ENCODE measurements around the gene HS2ST1. TPM values are rescaled to one million over a fixed set of nuclear protein-coding genes. Genes with fewer than 3 reads are reported as not detected.

The HS2ST1 gene
- total RNA-seq, 3 donors from 2014 or later: 20.9 to 24.5 (median 21.7) TPM

DNA sequence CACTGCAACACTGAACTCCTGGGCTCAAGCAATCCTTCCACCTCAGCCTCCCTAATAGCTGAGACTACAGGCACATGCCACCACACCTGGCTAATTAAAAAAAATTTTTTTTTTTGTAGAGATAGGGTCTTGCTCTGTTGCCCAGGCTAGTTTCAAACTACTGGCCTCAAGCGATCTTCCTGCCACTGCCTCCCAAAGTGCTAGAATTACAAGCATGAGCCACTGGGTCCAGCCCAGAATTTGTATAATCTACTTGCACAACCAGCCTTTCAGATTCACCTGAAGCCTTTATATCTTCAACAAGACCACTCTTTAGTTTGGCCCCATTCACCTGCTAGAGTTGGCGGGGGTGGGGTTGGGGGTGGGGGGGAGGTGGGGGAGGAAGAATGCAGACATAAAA lies 232.6 kb downstream of the HS2ST1 start:
- Histone ChIP-seq H3K4me3 (no peak overlapping the region), H3K36me3 (ENCODE audit: low read depth) (no peaks in the 10 kb centered on the region), H3K4me1 (ENCODE audit: low read depth) (peaks cover 6% of the 10 kb centered on the region), H3K9me3 (no peaks in the 10 kb centered on the region)
- DNase-seq (no peak), ATAC-seq (no peak)
- intact Hi-C loops (cut with DNase I, micrococcal nuclease): no loop called here
- TF ChIP-seq, protein P1, sequence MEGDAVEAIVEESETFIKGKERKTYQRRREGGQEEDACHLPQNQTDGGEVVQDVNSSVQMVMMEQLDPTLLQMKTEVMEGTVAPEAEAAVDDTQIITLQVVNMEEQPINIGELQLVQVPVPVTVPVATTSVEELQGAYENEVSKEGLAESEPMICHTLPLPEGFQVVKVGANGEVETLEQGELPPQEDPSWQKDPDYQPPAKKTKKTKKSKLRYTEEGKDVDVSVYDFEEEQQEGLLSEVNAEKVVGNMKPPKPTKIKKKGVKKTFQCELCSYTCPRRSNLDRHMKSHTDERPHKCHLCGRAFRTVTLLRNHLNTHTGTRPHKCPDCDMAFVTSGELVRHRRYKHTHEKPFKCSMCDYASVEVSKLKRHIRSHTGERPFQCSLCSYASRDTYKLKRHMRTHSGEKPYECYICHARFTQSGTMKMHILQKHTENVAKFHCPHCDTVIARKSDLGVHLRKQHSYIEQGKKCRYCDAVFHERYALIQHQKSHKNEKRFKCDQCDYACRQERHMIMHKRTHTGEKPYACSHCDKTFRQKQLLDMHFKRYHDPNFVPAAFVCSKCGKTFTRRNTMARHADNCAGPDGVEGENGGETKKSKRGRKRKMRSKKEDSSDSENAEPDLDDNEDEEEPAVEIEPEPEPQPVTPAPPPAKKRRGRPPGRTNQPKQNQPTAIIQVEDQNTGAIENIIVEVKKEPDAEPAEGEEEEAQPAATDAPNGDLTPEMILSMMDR (IDR thresholded peaks at IDR 0.05): no peak

DNA sequence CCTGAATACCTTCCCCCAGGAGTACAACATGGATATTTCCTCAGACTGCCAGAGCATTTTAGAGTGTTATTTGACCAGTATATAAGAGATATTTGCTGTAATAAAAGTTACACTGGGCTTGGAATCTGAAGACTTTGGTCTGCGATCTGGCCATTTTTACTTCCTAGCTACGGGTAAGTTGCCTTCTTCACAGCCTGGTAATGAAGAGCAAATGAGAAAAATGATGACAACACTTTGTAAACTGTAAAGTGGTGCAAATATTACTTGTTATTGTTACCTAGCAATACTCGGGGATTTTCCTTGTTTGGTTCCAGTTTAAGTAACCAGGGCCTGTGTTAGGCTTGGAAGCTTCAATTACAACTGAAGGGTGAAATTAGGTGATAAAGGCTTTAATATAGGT lies 233.4 kb downstream of the HS2ST1 start:
- ATAC-seq (no peak), DNase-seq (no peak)
- H3K9me3 ChIP-seq: no peaks in the 10 kb centered on the region
- H3K36me3 ChIP-seq (ENCODE audit: low read depth): no peaks in the 10 kb centered on the region
- peaks cover 6% of the 10 kb centered on the region for H3K4me1 ChIP-seq (ENCODE audit: low read depth)
- TF ChIP-seq, protein P1 (IDR thresholded peaks at IDR 0.05): no peak
- intact Hi-C loops (cut with DNase I, micrococcal nuclease): no loop called here
- H3K4me3 ChIP-seq: no peak overlapping the region

DNA sequence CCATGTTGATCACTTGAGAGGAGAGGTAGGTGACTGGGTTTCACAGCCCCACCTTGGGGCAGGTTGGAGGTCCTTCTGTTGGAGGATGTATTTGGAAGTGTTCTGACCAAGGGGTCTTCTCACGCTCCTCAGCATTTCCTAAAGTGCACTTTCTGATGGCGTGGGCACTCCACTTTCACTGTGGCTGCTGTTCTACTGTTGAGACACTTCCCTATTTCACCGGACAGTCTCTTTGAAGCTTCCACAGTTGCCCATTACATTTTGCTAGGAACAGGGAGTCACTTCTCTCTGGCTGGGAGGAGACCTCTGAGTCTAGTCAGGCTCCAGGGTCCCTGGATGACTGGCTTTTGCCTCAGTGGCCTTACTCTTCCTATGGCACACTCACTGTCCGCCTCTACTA lies 234.2 kb downstream of the HS2ST1 start:
- no peaks in the 10 kb centered on the region for H3K36me3 ChIP-seq (ENCODE audit: low read depth)
- TF ChIP-seq, protein P1 (IDR thresholded peaks at IDR 0.05): no peak
- intact Hi-C loops (cut with DNase I, micrococcal nuclease): no loop called here
- peaks cover 6% of the 10 kb centered on the region for H3K4me1 ChIP-seq (ENCODE audit: low read depth)
- DNase-seq (no peak), ATAC-seq (no peak)
- no peak overlapping the region for H3K4me3 ChIP-seq
- H3K9me3 ChIP-seq: no peaks in the 10 kb centered on the region

DNA sequence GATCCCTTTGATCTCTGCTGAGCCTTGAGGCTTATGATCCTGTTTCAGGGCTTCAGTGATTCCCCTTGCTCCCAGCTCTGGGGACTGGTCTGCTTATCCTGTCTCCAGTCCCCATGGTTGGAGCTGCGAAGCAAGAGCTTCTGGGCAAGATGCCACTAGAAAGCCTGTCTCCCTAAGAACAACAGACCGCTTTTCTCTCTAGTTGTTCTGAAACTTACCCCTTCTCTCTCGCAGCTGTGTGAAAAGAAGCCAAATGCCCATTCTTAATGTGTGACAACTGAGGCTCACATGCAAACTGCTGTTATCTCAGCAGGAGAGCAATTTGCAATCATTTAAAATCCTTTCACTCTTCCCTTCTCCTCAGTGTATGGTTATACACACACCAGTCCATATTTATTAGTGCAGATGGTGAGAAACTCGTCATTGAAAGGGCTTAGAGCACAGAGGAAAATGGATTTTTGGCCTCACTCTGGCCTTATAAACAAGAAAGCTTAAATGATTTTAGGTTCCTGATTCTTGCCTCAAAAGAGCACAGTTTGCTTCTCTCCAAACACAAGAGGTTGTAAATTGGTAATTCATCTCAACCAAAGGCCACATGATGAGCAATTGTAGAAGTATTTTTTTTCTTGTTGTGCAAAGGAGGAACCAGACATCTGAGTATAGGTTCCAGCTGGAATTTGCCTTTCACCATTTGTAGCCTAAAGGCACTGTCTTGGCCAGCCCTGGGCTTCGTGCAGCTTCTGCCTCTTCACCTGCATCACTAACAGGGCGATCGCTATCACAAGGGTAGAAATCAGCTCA lies 235.0 kb downstream of the HS2ST1 start:
- no peak overlapping the region for H3K4me3 ChIP-seq
- DNase-seq: no peak
- intact Hi-C loops (cut with DNase I, micrococcal nuclease): no loop called here
- H3K9me3 ChIP-seq: no peaks in the 10 kb centered on the region
- TF ChIP-seq, protein P1 (IDR thresholded peaks at IDR 0.05): no peak
- H3K4me1 ChIP-seq (ENCODE audit: low read depth): peaks cover 6% of the 10 kb centered on the region
- peak; percentile 7 for ATAC-seq
- no peaks in the 10 kb centered on the region for H3K36me3 ChIP-seq (ENCODE audit: low read depth)

DNA sequence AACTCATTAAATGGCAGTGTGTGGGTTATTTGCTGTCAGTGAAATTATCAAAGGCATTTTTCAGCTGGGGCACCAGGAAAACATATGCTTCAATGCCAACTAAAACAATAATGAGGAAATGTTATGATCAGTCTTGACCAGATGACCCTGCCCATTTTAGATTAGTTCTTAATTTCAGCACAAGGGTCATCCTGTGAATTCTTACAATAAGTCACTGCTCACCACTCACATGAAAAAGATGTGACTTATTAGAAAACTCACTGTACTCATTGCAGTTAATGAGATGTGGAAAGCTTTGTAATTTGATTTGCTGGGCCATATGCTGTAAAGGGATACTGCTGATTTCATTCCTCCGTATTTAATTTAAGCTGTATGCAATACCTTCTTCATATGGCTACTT lies 235.7 kb downstream of the HS2ST1 start:
- Histone ChIP-seq H3K9me3 (no peaks in the 10 kb centered on the region), H3K36me3 (ENCODE audit: low read depth) (no peaks in the 10 kb centered on the region), H3K4me1 (ENCODE audit: low read depth) (peaks cover 6% of the 10 kb centered on the region), H3K4me3 (no peak overlapping the region)
- no peak for ATAC-seq
- intact Hi-C loops (cut with DNase I, micrococcal nuclease): no loop called here
- TF ChIP-seq, protein P1 (IDR thresholded peaks at IDR 0.05): no peak
- DNase-seq: no peak

All from mucosa of descending colon (tissue), 3 donors.